Neural progenitor cell (in vitro differentiated cells): Measurements from ENCODE around the gene RGS11. TPM values are rescaled to one million over a fixed set of nuclear protein-coding genes. Genes with fewer than 3 reads are reported as not detected.
A peak's percentile ranks its signal among the peaks of the same experiment; 100 is the strongest.

ENCODE experiments used
- DNase-seq: peaks from one replicate; pipeline ENCODE4 v3.0.0-alpha.2; 2016; ENCODE audit warnings: low spot score
- H2AFZ ChIP-seq: fragments of 200-600 bp; sonication (generic); replicated peaks from 2 replicates; pipeline ENCODE4 v1.6.1; 2016; ENCODE audit warnings: antibody characterized with exemption
- H3F3A ChIP-seq: fragments of 200-600 bp; sonication (generic); 2 replicates; pipeline ENCODE4 v1.6.1; 2016; ENCODE audit warnings: antibody characterized with exemption, low read depth
- H3K27ac ChIP-seq: fragments of 200-600 bp; sonication (generic); 2 replicates; pipeline ENCODE4 v1.5.1; 2016; ENCODE audit warnings: mild to moderate bottlenecking
- H3K27me3 ChIP-seq: fragments of 200-600 bp; sonication (generic); 2 replicates; pipeline ENCODE4 v1.6.1; 2016; ENCODE audit warnings: mild to moderate bottlenecking, moderate library complexity
- H3K36me3 ChIP-seq: fragments of 200-600 bp; sonication (generic); 2 replicates; pipeline ENCODE4 v1.5.1; 2016
- H3K4me1 ChIP-seq: fragments of 200-600 bp; sonication (generic); 2 replicates; pipeline ENCODE4 v1.6.1; 2016; ENCODE audit warnings: mixed run types
- H3K4me2 ChIP-seq: fragments of 200-600 bp; sonication (generic); 2 replicates; pipeline ENCODE4 v1.6.1; 2016
- H3K4me3 ChIP-seq: fragments of 200-600 bp; sonication (generic); 2 replicates; pipeline ENCODE4 v1.5.1; 2016
- H3K79me2 ChIP-seq: fragments of 200-600 bp; sonication (generic); 2 replicates; pipeline ENCODE4 v1.6.1; 2016; ENCODE audit warnings: low read depth
- H3K9ac ChIP-seq: fragments of 200-600 bp; sonication (generic); 2 replicates; pipeline ENCODE4 v1.6.1; 2016
- H3K9me3 ChIP-seq: fragments of 200-600 bp; sonication (generic); 2 replicates; pipeline ENCODE4 v1.5.1; 2016; ENCODE audit warnings: low read depth
- H4K20me1 ChIP-seq: fragments of 200-600 bp; sonication (generic); 2 replicates; pipeline ENCODE4 v1.6.1; 2016; ENCODE audit warnings: low read depth
- H3K27ac Mint-ChIP-seq: 3 replicates; pipeline ENCODE4 v1.8.0; 2021; ENCODE audit warnings: mixed read lengths
- H3K27me3 Mint-ChIP-seq: 2 replicates; pipeline ENCODE4 v1.8.0; 2022; ENCODE audit warnings: low read depth, mild to moderate bottlenecking, inconsistent platforms, moderate library complexity, mixed read lengths; ENCODE audit not compliant: insufficient read depth
- H3K36me3 Mint-ChIP-seq: 3 replicates; pipeline ENCODE4 v1.8.0; 2021; ENCODE audit warnings: mixed read lengths
- H3K4me1 Mint-ChIP-seq: 3 replicates; pipeline ENCODE4 v1.8.0; 2021; ENCODE audit warnings: mixed read lengths
- H3K4me3 Mint-ChIP-seq: 3 replicates; pipeline ENCODE4 v1.8.0; 2021; ENCODE audit warnings: mild to moderate bottlenecking, moderate library complexity, mixed read lengths
- H3K9me3 Mint-ChIP-seq: 3 replicates; pipeline ENCODE4 v1.8.0; 2020; ENCODE audit warnings: mixed read lengths
- EZH2 ChIP-seq: fragments of 200-600 bp; sonication (generic); IDR thresholded peaks from 2 replicates; pipeline ENCODE4 v1.6.1; 2017; ENCODE audit warnings: antibody characterized with exemption, mild to moderate bottlenecking, moderate library complexity
- EZH2phosphoT487 ChIP-seq: fragments of 200-600 bp; sonication (generic); IDR thresholded peaks from 2 replicates; pipeline ENCODE4 v1.6.1; 2017; ENCODE audit warnings: antibody characterized with exemption
- total RNA-seq: library from RNA; depleted of rRNA; stranded (reverse); fragments of >200 nt; gene quantifications from 2 replicates; pipeline ENCODE4 v1.2.3, GENCODE V29; 2015; ENCODE audit warnings: low replicate concordance
- TF ChIP-seq, protein P1 (sequence below): fragments of 200-600 bp; sonication (generic); IDR thresholded peaks from 2 replicates; pipeline ENCODE4 v1.5.1; 2017; ENCODE audit warnings: antibody characterized with exemption, mild to moderate bottlenecking

The RGS11 gene
- total RNA-seq, 1 donor from 2014 or later, result 0.52 TPM

GRCh38 chr16:305916-306626 is 30.3 kb upstream of the RGS11 start:
- H3K9me3 ChIP-seq, result no peaks in the 10 kb centered on the region
- no peaks in the 10 kb centered on the region for H3K9me3 Mint-ChIP-seq
- H3K4me2 ChIP-seq, result no peak overlapping the region
- peaks cover 7% of the 10 kb centered on the region for H3K36me3 Mint-ChIP-seq
- no peaks in the 10 kb centered on the region for H3K36me3 ChIP-seq
- peak overlapping the region; percentile 11 for H3K27ac Mint-ChIP-seq
- no peak overlapping the region for H2AFZ ChIP-seq
- H3K27me3 Mint-ChIP-seq, result no peaks in the 10 kb centered on the region
- H3K4me1 Mint-ChIP-seq, result no peaks in the 10 kb centered on the region
- H3K4me1 ChIP-seq, result no peaks in the 10 kb centered on the region
- no peak overlapping the region for H3K9ac ChIP-seq
- no peak for DNase-seq
- no peaks in the 10 kb centered on the region for H4K20me1 ChIP-seq
- TF ChIP-seq EZH2phosphoT487 (no peak), EZH2 (no peak)
- H3K4me3 ChIP-seq, result no peak overlapping the region
- H3F3A ChIP-seq, result no peaks in the 10 kb centered on the region
- no peaks in the 10 kb centered on the region for H3K79me2 ChIP-seq
- no peak overlapping the region for H3K4me3 Mint-ChIP-seq
- H3K27me3 ChIP-seq, result no peaks in the 10 kb centered on the region
- H3K27ac ChIP-seq, result no peak overlapping the region

GRCh38 chr16:303760-304505 is 28.2 kb upstream of the RGS11 start:
- Histone ChIP-seq H4K20me1 (no peaks in the 10 kb centered on the region), H3K4me2 (no peak overlapping the region), H2AFZ (no peak overlapping the region), H3K9me3 (no peaks in the 10 kb centered on the region), H3K36me3 (no peaks in the 10 kb centered on the region), H3K27ac (no peak overlapping the region), H3F3A (no peaks in the 10 kb centered on the region), H3K9ac (no peak overlapping the region), H3K27me3 (no peaks in the 10 kb centered on the region), H3K79me2 (no peaks in the 10 kb centered on the region), H3K4me3 (no peak overlapping the region), H3K4me1 (no peaks in the 10 kb centered on the region)
- peaks cover 4% of the 10 kb centered on the region for H3K36me3 Mint-ChIP-seq
- no peaks in the 10 kb centered on the region for H3K9me3 Mint-ChIP-seq
- TF ChIP-seq, protein P1, sequence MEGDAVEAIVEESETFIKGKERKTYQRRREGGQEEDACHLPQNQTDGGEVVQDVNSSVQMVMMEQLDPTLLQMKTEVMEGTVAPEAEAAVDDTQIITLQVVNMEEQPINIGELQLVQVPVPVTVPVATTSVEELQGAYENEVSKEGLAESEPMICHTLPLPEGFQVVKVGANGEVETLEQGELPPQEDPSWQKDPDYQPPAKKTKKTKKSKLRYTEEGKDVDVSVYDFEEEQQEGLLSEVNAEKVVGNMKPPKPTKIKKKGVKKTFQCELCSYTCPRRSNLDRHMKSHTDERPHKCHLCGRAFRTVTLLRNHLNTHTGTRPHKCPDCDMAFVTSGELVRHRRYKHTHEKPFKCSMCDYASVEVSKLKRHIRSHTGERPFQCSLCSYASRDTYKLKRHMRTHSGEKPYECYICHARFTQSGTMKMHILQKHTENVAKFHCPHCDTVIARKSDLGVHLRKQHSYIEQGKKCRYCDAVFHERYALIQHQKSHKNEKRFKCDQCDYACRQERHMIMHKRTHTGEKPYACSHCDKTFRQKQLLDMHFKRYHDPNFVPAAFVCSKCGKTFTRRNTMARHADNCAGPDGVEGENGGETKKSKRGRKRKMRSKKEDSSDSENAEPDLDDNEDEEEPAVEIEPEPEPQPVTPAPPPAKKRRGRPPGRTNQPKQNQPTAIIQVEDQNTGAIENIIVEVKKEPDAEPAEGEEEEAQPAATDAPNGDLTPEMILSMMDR, result peak; percentile 17
- TF ChIP-seq EZH2phosphoT487, result no peak
- H3K4me1 Mint-ChIP-seq, result no peaks in the 10 kb centered on the region
- no peak overlapping the region for H3K27ac Mint-ChIP-seq
- no peak overlapping the region for H3K4me3 Mint-ChIP-seq
- DNase-seq, result peak; percentile 39
- H3K27me3 Mint-ChIP-seq, result no peaks in the 10 kb centered on the region

DNA sequence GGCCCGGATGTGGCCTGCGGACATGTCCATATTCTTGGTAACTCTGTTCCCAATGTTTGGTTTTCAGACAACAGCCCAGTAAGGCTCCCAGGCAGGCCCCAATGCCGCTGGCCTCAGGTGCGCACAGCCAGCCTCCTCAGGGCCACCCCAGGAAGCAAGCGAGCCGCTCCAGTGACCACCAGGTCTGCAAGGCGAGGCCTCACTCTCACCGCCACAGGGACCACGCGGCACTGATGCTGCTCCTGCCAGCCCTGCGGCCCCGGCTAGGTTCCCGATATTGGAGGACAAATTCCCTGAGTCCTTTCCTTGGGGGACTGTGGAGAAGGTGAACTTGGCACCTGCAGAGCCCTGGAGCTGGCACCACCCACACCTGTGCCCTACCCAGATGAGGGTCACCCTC is 26.2 kb upstream of the RGS11 start:
- no peaks in the 10 kb centered on the region for H3K4me1 Mint-ChIP-seq
- no peaks in the 10 kb centered on the region for H3K9me3 Mint-ChIP-seq
- H3K36me3 Mint-ChIP-seq, result peaks cover 4% of the 10 kb centered on the region

More for the DNA sequence above, 26.2 kb upstream of the RGS11 start:
- H3K36me3 ChIP-seq, result no peaks in the 10 kb centered on the region
- no peaks in the 10 kb centered on the region for H3K9me3 ChIP-seq
- no peaks in the 10 kb centered on the region for H3K27me3 ChIP-seq
- no peaks in the 10 kb centered on the region for H3K4me1 ChIP-seq
- Mint-ChIP-seq H3K4me3 (no peak overlapping the region), H3K27me3 (no peaks in the 10 kb centered on the region), H3K27ac (no peak overlapping the region)
- H3K9ac ChIP-seq, result no peak overlapping the region
- H3F3A ChIP-seq, result no peaks in the 10 kb centered on the region
- H3K27ac ChIP-seq, result no peak overlapping the region
- no peak overlapping the region for H3K4me3 ChIP-seq
- no peak overlapping the region for H3K4me2 ChIP-seq
- H2AFZ ChIP-seq, result no peak overlapping the region
- DNase-seq, result no peak
- no peaks in the 10 kb centered on the region for H3K79me2 ChIP-seq
- H4K20me1 ChIP-seq, result no peaks in the 10 kb centered on the region
- TF ChIP-seq EZH2phosphoT487, result no peak
- TF ChIP-seq, protein P1, result no peak
- no peak for TF ChIP-seq EZH2
